H1 (cell line): ENCODE measurements around the gene C14orf93. TPM values are rescaled to one million over a fixed set of nuclear protein-coding genes. Genes with fewer than 3 reads are reported as not detected.

Experiments
- CTCF ChIA-PET: fragments of 300-600 bp; sonication (Branson Sonifier 250); formaldehyde crosslinking; loops from one replicate; lab custom pipeline; 2021; ENCODE audit not compliant: partially characterized antibody; lab: Charles Lee
- POLR2A ChIA-PET: fragments of 300-600 bp; sonication (Branson Sonifier 250); formaldehyde crosslinking; loops from one replicate; lab custom pipeline; 2021; ENCODE audit warnings: inconsistent platforms; ENCODE audit not compliant: partially characterized antibody; lab: Charles Lee
- DNase-seq, 2 experiments: peaks; one replicate each; pipeline versions ENCODE4 v3.0.0 to v3.0.0-alpha.2; 2010 to 2022; ENCODE audit warnings: low spot score in 2 of 2, low read depth in 1 of 2, mixed read lengths in 1 of 2
- FAIRE-seq: peaks from 2 replicates; lab custom pipeline; 2011; peaks lifted over from hg19 to GRCh38; lab: Jason Lieb, UNC
- H2AFZ ChIP-seq: 2 replicates; pipeline ENCODE4 v1.8.1; 2012; ENCODE audit warnings: low read length, inconsistent platforms
- H2AK5ac ChIP-seq: 2 replicates; pipeline ENCODE4 v1.6.1; 2013; ENCODE audit warnings: low read depth, low read length
- H2BK120ac ChIP-seq: replicated peaks from 2 replicates; pipeline ENCODE3; 2013; ENCODE audit warnings: low read depth, low read length, inconsistent platforms
- H2BK12ac ChIP-seq: 2 replicates; pipeline ENCODE4 v1.6.1; 2013; ENCODE audit warnings: low read depth, low read length
- H2BK15ac ChIP-seq: 2 replicates; pipeline ENCODE4 v1.6.1; 2013; ENCODE audit warnings: low read length
- H2BK20ac ChIP-seq: 2 replicates; pipeline ENCODE4 v1.6.1; 2013; ENCODE audit warnings: low read length
- H2BK5ac ChIP-seq: 2 replicates; pipeline ENCODE4 v1.6.1; 2013; ENCODE audit warnings: low read depth, low read length
- H3K14ac ChIP-seq: 2 replicates; pipeline ENCODE4 v1.6.1; 2013; ENCODE audit warnings: inconsistent platforms; ENCODE audit not compliant: insufficient read length
- H3K18ac ChIP-seq: 2 replicates; pipeline ENCODE4 v1.6.1; 2013; ENCODE audit warnings: low read length; ENCODE audit errors: extremely low read depth
- H3K23ac ChIP-seq: 2 replicates; pipeline ENCODE4 v1.6.1; 2013; ENCODE audit warnings: inconsistent platforms; ENCODE audit not compliant: insufficient read length
- H3K23me2 ChIP-seq: 2 replicates; pipeline ENCODE4 v1.6.1; 2013; ENCODE audit warnings: low read depth, low read length
- H3K27ac ChIP-seq: 2 replicates; pipeline ENCODE4 v1.6.1; 2011; ENCODE audit warnings: low read depth, low read length, inconsistent platforms
- H3K27me3 ChIP-seq, 4 experiments: replicated peaks in 1 of 4; 1 replicate in 1 of 4; 2 replicates in 3 of 4; pipeline versions ENCODE4 v1.6.1 to v1.8.1; 2011 to 2013; ENCODE audit warnings: low read length in 3 of 4, mild to moderate bottlenecking in 3 of 4, inconsistent platforms in 2 of 4, mixed read lengths in 2 of 4, moderate library complexity in 1 of 4; ENCODE audit not compliant: control insufficient read depth in 3 of 4, insufficient read depth in 3 of 4; ENCODE audit errors: extremely low read depth in 1 of 4
- H3K36me3 ChIP-seq, 4 experiments: 2 replicates each; pipeline versions ENCODE4 v1.6.1 to v1.8.1; 2011 to 2013; ENCODE audit warnings: mild to moderate bottlenecking in 4 of 4, low read length in 3 of 4, moderate library complexity in 2 of 4, control low read depth in 1 of 4, inconsistent platforms in 1 of 4; ENCODE audit not compliant: insufficient read depth in 4 of 4, control insufficient read depth in 2 of 4
- H3K4ac ChIP-seq: replicated peaks from 2 replicates; pipeline ENCODE3; 2013; ENCODE audit warnings: low read length, low read depth, mixed read lengths, inconsistent platforms; ENCODE audit not compliant: insufficient read length
- H3K4me1 ChIP-seq, 4 experiments: replicated peaks in 1 of 4; 1 replicate in 1 of 4; 2 replicates in 3 of 4; pipeline versions ENCODE4 v1.6.1 to v1.8.1; 2011 to 2013; ENCODE audit warnings: low read length in 3 of 4, inconsistent platforms in 2 of 4, mixed read lengths in 1 of 4; ENCODE audit not compliant: insufficient read depth in 4 of 4, control insufficient read depth in 3 of 4
- H3K4me2 ChIP-seq, 2 experiments: 2 replicates each; pipeline versions ENCODE4 v1.6.1 to v1.8.1; 2011 to 2013; ENCODE audit warnings: low read depth in 2 of 2, low read length in 2 of 2, control low read depth in 1 of 2, inconsistent platforms in 1 of 2, mild to moderate bottlenecking in 1 of 2; ENCODE audit not compliant: insufficient read depth in 1 of 2
- H3K4me3 ChIP-seq, 4 experiments: fragments of 200-600, 300-600 bp in 1 of 4; sonication (generic), shearing (Covaris generic), sonication (Bioruptor Twin) in 1 of 4; 2 replicates each; pipeline versions ENCODE4 v1.5.1 to v1.8.1; 2011 to 2016; ENCODE audit warnings: low read length in 4 of 4, low read depth in 3 of 4, control low read depth in 2 of 4, inconsistent platforms in 2 of 4, mild to moderate bottlenecking in 2 of 4, mixed read lengths in 1 of 4, moderate library complexity in 1 of 4; ENCODE audit not compliant: insufficient read depth in 2 of 4; ENCODE audit errors: extremely low read depth in 1 of 4
- H3K56ac ChIP-seq: replicated peaks from 2 replicates; pipeline ENCODE3; 2013; ENCODE audit warnings: low read depth, mild to moderate bottlenecking, mixed read lengths, low read length, inconsistent platforms; ENCODE audit not compliant: insufficient read length
- H3K79me1 ChIP-seq: 2 replicates; pipeline ENCODE4 v1.6.1; 2013; ENCODE audit warnings: low read depth, low read length, control low read depth
- H3K79me2 ChIP-seq, 2 experiments: 2 replicates each; pipeline versions ENCODE4 v1.6.1 to v1.8.1; 2012 to 2013; ENCODE audit warnings: low read length in 2 of 2, mild to moderate bottlenecking in 2 of 2, inconsistent platforms in 1 of 2; ENCODE audit not compliant: insufficient read depth in 2 of 2, control insufficient read depth in 1 of 2
- H3K9ac ChIP-seq, 4 experiments: replicated peaks in 1 of 4; 1 replicate in 1 of 4; 2 replicates in 3 of 4; pipeline versions ENCODE4 v1.6.1 to v1.8.1; 2011 to 2013; ENCODE audit warnings: low read depth in 3 of 4, low read length in 3 of 4, control low read depth in 2 of 4, mild to moderate bottlenecking in 2 of 4, moderate library complexity in 2 of 4, inconsistent platforms in 1 of 4; ENCODE audit errors: extremely low read depth in 1 of 4
- H3K9me3 ChIP-seq, 2 experiments: 2 replicates each; pipeline versions ENCODE4 v1.6.1 to v1.8.1; 2012 to 2013; ENCODE audit warnings: mild to moderate bottlenecking in 2 of 2, moderate library complexity in 2 of 2, control low read depth in 1 of 2, inconsistent platforms in 1 of 2, low read depth in 1 of 2, low read length in 1 of 2, mixed read lengths in 1 of 2; ENCODE audit not compliant: insufficient read depth in 2 of 2
- H4K20me1 ChIP-seq, 2 experiments: replicated peaks in 1 of 2; 2 replicates each; pipeline versions ENCODE3 to v1.8.1; 2011 to 2013; ENCODE audit warnings: inconsistent platforms in 2 of 2, low read length in 2 of 2, mild to moderate bottlenecking in 1 of 2; ENCODE audit not compliant: insufficient read depth in 2 of 2, control insufficient read depth in 1 of 2
- H4K5ac ChIP-seq: 2 replicates; pipeline ENCODE4 v1.6.1; 2013; ENCODE audit warnings: low read length, low read depth, mixed read lengths, inconsistent platforms; ENCODE audit not compliant: insufficient read length
- H4K8ac ChIP-seq: 2 replicates; pipeline ENCODE4 v1.8.0; 2013; ENCODE audit warnings: mild to moderate bottlenecking, moderate library complexity, low read length, inconsistent platforms; ENCODE audit not compliant: insufficient read depth; ENCODE audit errors: extremely low read depth
- H4K91ac ChIP-seq: replicated peaks from 2 replicates; pipeline ENCODE3; 2013; ENCODE audit warnings: low read length, mixed read lengths, inconsistent platforms; ENCODE audit not compliant: insufficient read length
- ATF2 ChIP-seq: IDR thresholded peaks from 2 replicates; pipeline ENCODE4 v1.6.1; 2012; ENCODE audit warnings: low read length, inconsistent platforms
- EGR1 ChIP-seq: IDR thresholded peaks from 2 replicates; pipeline ENCODE4 v1.6.1; 2011; ENCODE audit warnings: low read depth, low read length, borderline replicate concordance
- KDM1A ChIP-seq: fragments of 200-600, 300-600 bp; sonication (generic); IDR thresholded peaks from 2 replicates; pipeline ENCODE4 v1.7.1; 2016; ENCODE audit warnings: mild to moderate bottlenecking, low read length, borderline replicate concordance
- PHF8 ChIP-seq: fragments of 200-600 bp; sonication (generic); conservative IDR thresholded peaks from 2 replicates; pipeline ENCODE4 v1.7.1; 2012; ENCODE audit warnings: low read depth, mild to moderate bottlenecking, inconsistent platforms, low read length, moderate library complexity
- SP4 ChIP-seq: IDR thresholded peaks from 2 replicates; pipeline ENCODE4 v1.6.1; 2012; ENCODE audit warnings: low read length, inconsistent platforms
- TAF7 ChIP-seq: optimal IDR thresholded peaks from 2 replicates; pipeline ENCODE3; 2011; ENCODE audit warnings: low read depth, mild to moderate bottlenecking, inconsistent platforms, low read length, moderate library complexity, borderline replicate concordance
- TEAD4 ChIP-seq: IDR thresholded peaks from 2 replicates; pipeline ENCODE4 v1.6.1; 2012; ENCODE audit warnings: low read depth, low read length, inconsistent platforms, mixed read lengths
- WGBS, 2 experiments: shearing (Covaris generic) in 1 of 2; methylation state at CpG; one replicate each; pipeline versions ENCODE4 v1.1.6 to v1.1.7; 2013 to 2015; ENCODE audit warnings: low lambda C conversion rate in 2 of 2, mixed read lengths in 2 of 2, inconsistent platforms in 1 of 2, low coverage in 1 of 2, missing lambda C conversion rate in 1 of 2; ENCODE audit not compliant: insufficient replicate concordance in 2 of 2, insufficient coverage in 1 of 2, insufficient read length in 1 of 2; ENCODE audit errors: extremely low coverage in 1 of 2, missing lambda C conversion rate in 1 of 2; 5-methylcytosine and 5-hydroxymethylcytosine counted together
- polyA plus RNA-seq, 7 experiments: library from polyadenylated mRNA; depleted of rRNA in 3 of 7; stranded (reverse) in 5 of 7; unstranded in 2 of 7; fragments of >200 nt in 5 of 7; fragments of 200-250 nt in 2 of 7; gene quantifications; 1 replicate in 5 of 7; 2 replicates in 1 of 7; 4 replicates in 1 of 7; pipeline versions ENCODE4 v1.2.1 to v1.2.3, GENCODE V29; 2011 to 2013; ENCODE audit warnings: missing spikeins in 2 of 7, mixed read lengths in 2 of 7
- total RNA-seq: library from RNA; stranded (reverse); fragmentation: NEBNext Ultra II Directional; extraction: Animal tissue kit (Norgen Biotek cat#: 25700); gene quantifications from 2 replicates; pipeline ENCODE4 v1.2.1, GENCODE V29; 2021
- TF ChIP-seq, protein P1 (sequence below): IDR thresholded peaks from 2 replicates; pipeline ENCODE4 v1.6.1; 2012; ENCODE audit warnings: inconsistent platforms

The C14orf93 gene
- total and polyA plus RNA-seq, 2 of the 8 experiments (the other 6 are each of a cell fraction or from before 2014, with no cell fraction given): 7.8 to 8.2 TPM

GRCh38 chr14:23020143-23021128, 10.5 kb upstream of the C14orf93 start:
- Histone ChIP-seq H3K27ac (no peak overlapping the region), H3K9ac (no peak overlapping the region; a peak in 1 of 7 replicates), H3K23ac (no peak overlapping the region), H3K14ac (no peak overlapping the region), H3K4me1 (peaks cover 0 to 3% (median under 1%) of the 10 kb centered on the region in 4 experiments; a peak in 1 of 7 replicates), H3K27me3 (no peaks in the 10 kb centered on the region), H3K23me2 (no peaks in the 10 kb centered on the region; the same call in 1 of the 2 replicates), H3K79me1 (no peaks in the 10 kb centered on the region), H3K56ac (no peak overlapping the region), H3K4ac (no peak overlapping the region), H4K91ac (no peak overlapping the region), H3K4me3 (no peak overlapping the region), H3K4me2 (no peak overlapping the region), H4K20me1 (peaks cover 0 to 2% of the 10 kb centered on the region in 2 experiments), H3K79me2 (no peaks in the 10 kb centered on the region), H2BK15ac (no peak overlapping the region), H3K9me3 (no peaks in the 10 kb centered on the region), H2AFZ (no peak overlapping the region), H3K36me3 (peaks cover 0 to 7% (median under 1%) of the 10 kb centered on the region in 4 experiments; a peak in 5 of 8 replicates), H2BK5ac (no peak overlapping the region), H2AK5ac (no peak overlapping the region), H4K8ac (no peak overlapping the region), H3K18ac (no peak overlapping the region), H4K5ac (no peak overlapping the region), H2BK120ac (no peak overlapping the region), H2BK12ac (no peak overlapping the region), H2BK20ac (no peak overlapping the region)
- ChIA-PET CTCF (interaction anchor here (0.7 to 11.9 kb wide), 11 partner anchors 17 to 61 kb away, joined by 3 to 103 read pairs (median 3); partner anchors contain the start of gene AJUBA), POLR2A (interaction anchor here (0.7 to 11.2 kb wide), 8 partner anchors 9 to 38 kb away, joined by 3 to 99 read pairs (median 4); partner anchors contain the start of genes AJUBA and PSMB5)
- no peak for FAIRE-seq
- WGBS, 2 experiments: 93% methylated on average over 7 of the region's 7 CpGs; no CpG with 5 or more reads in 1 of the 2 experiments
- DNase-seq: no peak
- TF ChIP-seq EGR1: no peak
- TF ChIP-seq PHF8: no peak
- no peak for TF ChIP-seq KDM1A
- TF ChIP-seq, protein P1, sequence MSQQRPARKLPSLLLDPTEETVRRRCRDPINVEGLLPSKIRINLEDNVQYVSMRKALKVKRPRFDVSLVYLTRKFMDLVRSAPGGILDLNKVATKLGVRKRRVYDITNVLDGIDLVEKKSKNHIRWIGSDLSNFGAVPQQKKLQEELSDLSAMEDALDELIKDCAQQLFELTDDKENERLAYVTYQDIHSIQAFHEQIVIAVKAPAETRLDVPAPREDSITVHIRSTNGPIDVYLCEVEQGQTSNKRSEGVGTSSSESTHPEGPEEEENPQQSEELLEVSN: no peak
- TF ChIP-seq SP4: no peak
- no peak for TF ChIP-seq TEAD4
- no peak for TF ChIP-seq ATF2
- no peak for TF ChIP-seq TAF7
